Epithelial cell of esophagus (primary cell): Measurements from ENCODE around the gene TMTC1.
A peak's percentile ranks its signal among the peaks of the same experiment; 100 is the strongest.

Experiments used
- DNase-seq: peaks from one replicate; pipeline ENCODE4 v3.0.0; 2010; ENCODE audit warnings: low read depth
- H3K4me3 ChIP-seq: 2 replicates; pipeline ENCODE4 v1.5.1; 2011; ENCODE audit warnings: mild to moderate bottlenecking, low read length, control low read depth
- TF ChIP-seq, protein P1 (sequence below): IDR thresholded peaks from 2 replicates; pipeline ENCODE4 v1.5.1; 2011; ENCODE audit warnings: low read depth, mild to moderate bottlenecking, low read length, control low read depth, inconsistent platforms; ENCODE audit not compliant: insufficient read depth; ENCODE audit errors: missing control alignments

TMTC1 gene

DNA sequence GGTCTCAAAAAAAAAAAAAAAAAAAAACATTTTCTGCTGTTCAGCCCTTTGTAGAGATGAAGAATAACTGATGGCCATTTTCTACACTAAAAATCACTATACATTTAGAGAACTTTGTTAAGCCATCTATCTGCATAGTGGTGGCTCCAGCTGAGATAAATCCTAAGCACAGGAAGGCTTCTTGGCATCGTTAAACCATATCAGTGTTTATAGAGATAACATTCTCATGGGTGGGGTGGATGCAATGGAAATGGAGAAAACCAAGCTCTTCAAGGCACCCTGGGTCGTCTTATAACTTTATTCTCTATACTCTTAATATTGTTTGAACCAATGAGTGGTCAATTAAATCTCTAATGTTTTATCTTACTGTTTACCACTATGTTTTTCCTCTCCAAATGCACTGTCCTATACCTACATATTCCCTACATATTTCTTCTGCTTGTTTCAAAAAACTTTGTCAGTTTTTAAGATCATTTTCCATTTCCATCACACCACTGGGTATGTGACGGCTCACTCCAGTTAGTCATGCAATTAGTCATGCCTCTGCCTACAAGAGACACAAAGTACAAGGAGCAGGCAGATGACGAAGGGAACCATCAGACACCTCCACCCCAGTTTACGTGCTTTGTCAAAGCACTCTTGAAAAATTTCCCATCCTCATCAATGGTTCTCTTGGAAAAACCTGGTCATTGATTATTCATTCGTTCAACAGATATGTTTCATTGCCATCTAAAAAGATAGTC lies 166.9 kb downstream of the TMTC1 start:
- DNase-seq: peak; percentile 90
- H3K4me3 ChIP-seq: no peak overlapping the region
- TF ChIP-seq, protein P1, sequence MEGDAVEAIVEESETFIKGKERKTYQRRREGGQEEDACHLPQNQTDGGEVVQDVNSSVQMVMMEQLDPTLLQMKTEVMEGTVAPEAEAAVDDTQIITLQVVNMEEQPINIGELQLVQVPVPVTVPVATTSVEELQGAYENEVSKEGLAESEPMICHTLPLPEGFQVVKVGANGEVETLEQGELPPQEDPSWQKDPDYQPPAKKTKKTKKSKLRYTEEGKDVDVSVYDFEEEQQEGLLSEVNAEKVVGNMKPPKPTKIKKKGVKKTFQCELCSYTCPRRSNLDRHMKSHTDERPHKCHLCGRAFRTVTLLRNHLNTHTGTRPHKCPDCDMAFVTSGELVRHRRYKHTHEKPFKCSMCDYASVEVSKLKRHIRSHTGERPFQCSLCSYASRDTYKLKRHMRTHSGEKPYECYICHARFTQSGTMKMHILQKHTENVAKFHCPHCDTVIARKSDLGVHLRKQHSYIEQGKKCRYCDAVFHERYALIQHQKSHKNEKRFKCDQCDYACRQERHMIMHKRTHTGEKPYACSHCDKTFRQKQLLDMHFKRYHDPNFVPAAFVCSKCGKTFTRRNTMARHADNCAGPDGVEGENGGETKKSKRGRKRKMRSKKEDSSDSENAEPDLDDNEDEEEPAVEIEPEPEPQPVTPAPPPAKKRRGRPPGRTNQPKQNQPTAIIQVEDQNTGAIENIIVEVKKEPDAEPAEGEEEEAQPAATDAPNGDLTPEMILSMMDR: no peak

DNA sequence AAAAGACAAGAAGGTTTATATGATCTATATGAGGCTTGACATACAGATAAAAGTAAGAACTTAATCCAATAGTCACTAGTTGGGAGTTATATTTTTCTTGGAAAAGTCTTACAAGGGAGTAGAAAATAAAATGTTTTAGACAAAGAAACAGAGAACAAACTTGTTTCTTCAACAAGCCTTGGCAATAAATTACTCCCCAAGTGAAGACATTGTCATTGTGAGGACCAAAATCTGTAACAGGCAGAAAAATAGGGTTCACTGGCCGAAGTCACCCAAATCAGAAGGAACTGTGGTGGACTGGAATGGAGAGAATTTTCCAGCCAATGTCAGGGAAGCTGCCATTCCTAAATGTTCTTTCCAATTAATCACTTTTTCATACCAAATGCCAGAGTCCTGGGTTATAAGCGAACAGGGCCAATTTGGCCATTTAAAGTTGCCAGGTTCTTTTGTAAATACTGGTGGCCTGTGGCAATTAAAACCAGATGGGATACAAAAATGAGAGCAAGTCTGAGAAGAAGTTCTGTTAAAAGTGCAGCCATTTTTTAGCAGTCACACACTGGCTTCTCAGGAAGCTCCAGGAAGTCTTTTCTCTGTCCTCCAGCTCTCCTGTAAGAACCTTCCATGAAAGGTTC lies 168.9 kb downstream of the TMTC1 start:
- TF ChIP-seq, protein P1: no peak
- DNase-seq: no peak
- no peak overlapping the region for H3K4me3 ChIP-seq

DNA sequence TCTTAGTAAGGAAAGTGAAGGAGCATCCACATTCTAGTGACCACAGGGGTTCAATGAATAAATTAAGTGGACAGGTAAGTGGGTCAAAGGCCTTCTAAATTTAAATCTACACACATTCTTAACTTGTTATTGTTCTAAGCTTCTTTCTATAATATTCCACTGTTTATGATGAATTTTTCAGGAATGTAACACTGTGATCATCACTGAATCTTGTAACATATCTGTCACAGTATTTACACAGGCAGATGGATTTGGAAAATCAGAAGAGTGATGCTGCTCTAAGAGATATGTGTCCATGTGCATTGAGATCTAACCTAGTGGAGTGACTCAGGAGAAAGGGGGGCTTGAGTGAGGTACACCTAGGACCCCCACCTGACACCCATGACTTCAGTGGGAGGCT lies 170.8 kb downstream of the TMTC1 start:
- no peak for DNase-seq
- TF ChIP-seq, protein P1: no peak
- H3K4me3 ChIP-seq: no peak overlapping the region

DNA sequence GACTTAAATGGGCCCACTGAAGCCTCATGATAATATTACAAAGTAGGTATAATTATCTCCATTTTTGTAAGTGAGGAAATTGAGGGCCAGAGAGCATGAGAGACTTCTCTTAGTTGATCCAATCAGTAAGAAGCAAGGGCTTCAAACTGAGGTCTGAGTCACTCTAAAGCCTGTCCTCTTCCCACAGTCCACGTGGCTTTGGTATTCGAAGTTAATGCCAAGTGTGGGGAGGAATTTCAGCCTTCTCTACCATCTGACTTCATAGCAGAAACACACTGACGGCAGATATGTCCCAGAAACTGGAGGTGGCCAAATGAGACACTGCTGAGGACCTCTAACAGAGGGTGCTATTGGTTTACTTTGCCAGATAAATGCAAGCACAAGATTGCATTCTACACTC lies 171.8 kb downstream of the TMTC1 start:
- no peak overlapping the region for H3K4me3 ChIP-seq
- no peak for DNase-seq
- TF ChIP-seq, protein P1: no peak

DNA sequence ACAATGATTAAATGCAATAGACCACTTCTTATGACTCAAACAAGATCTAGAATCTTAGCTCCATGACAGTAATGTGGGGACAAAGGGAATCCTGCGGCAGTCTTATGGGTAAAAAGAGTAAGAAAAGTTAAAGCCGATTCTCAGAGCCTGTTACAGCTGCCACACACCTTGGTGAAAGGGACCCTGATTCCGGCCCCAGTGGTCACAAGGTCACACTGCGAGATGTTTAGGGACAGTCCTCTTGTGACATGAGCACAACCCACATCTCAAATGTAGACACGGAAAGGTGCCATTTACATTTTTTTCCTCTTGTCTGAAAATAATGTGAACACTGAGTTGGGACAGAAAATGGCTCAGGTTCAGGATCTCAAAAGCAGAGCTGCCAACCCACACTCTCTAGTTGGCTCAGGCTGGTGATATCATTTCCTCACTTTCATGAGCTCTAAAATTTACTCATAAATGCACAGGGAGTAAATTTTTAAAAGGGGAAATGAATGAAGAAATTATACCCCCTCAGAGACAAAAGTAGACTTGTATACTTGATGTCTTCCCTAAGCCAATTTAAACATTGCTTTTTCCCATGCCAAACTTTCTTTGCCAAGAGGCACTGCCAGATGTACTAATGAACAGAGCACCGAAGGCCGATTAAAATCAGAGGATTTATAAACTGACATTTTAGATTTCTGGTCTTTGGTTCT lies 173.1 kb downstream of the TMTC1 start:
- TF ChIP-seq, protein P1: no peak
- DNase-seq: no peak
- H3K4me3 ChIP-seq: no peak overlapping the region

DNA sequence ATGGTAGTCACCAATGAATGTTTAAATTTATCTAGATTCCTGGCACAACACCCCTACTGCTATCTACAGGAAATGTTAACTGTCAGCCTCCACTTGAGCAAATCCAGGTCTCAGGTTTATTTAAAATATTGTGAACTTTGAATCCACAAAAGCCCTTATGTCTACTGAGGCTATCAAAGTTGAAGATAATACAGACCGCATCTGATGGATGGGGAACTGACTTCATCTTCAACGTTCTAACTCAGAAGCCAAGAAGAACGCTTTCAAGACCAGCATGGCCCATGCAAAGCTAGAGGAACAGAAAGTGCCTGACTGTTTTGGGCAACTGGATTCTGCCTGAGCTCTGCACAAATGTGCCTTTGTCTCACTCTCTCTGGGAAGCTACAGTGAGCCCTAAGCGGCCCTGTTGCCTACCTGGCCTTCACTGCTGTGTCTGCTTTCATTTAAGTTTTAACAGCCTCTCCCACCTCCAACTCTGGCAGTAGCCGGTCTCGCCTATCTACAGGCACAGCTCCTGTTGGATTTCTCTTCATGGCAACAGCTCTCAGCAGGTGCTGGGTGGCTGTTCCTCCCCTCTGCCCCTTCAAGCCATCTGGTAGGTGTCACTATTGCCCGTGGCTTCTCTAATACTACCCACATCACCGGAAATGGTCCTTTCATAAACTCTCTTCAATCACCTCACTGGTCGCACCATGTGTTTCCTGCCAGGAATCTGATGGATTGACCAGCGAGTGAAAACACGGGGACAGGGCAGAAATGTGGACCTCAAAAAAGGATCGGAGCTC lies 174.1 kb downstream of the TMTC1 start:
- TF ChIP-seq, protein P1: no peak

More for the DNA sequence above, 174.1 kb downstream of the TMTC1 start:
- DNase-seq: no peak
- H3K4me3 ChIP-seq: no peak overlapping the region
